ENCODE data around the gene CD72.
A peak's percentile ranks its signal among the peaks of the same experiment; 100 is the strongest.

Gene CD72

DNA sequence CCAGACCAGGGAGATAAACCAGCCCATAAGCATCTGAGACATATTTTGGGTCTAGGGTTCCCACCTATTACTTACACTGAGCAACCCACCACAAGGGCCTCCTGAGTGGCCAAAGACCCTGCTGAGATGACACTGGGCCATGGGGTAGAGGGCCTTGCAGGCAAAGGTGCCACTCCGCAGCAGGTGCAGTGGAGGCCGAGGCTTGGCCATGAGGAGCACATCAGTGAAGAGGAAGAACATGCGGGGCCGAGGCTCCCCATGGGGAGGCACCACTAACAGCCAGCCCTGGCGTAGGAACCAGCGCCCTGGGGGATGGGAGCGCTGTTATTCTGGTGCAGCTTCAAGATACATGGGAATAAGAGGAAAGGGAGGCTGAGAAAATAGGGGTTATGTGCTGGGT lies 44.2 kb upstream of the CD72 start:
- Histone ChIP-seq H3K36me3 (ENCODE audit: control insufficient read depth in 4 of 4, insufficient read depth in 4 of 4, low read length in 3 of 4) (peaks cover 0 to 23% (median 5%) of the 10 kb centered on the region in 4 experiments), H3K4me3 (ENCODE audit: control insufficient read depth in 1 of 7, extremely low read depth in 1 of 7, insufficient read depth in 4 of 7, low read depth in 2 of 7, low read length in 6 of 7) (no peak overlapping the region), H3K9me3 (ENCODE audit: control extremely low read depth in 1 of 5, control insufficient read depth in 4 of 5, insufficient read depth in 2 of 5, low read depth in 1 of 5, low read length in 4 of 5) (no peaks in the 10 kb centered on the region), H3K27ac (ENCODE audit: insufficient read depth in 1 of 2, low read depth in 1 of 2, low read length in 2 of 2, poor library complexity in 1 of 2, severe bottlenecking in 2 of 2) (peak overlapping the region; percentile 12 to 36), H3K27me3 (replicated peaks in 2 of 5; ENCODE audit: control insufficient read depth in 4 of 5, insufficient read depth in 5 of 5, low read length in 4 of 5) (no peaks in the 10 kb centered on the region), H3K4me1 (ENCODE audit: control extremely low read depth in 1 of 4, control insufficient read depth in 4 of 4, insufficient read depth in 4 of 4, low read length in 3 of 4) (peaks cover 16 to 72% (median 50%) of the 10 kb centered on the region in 4 experiments)
- POLR2A ChIA-PET, result interaction anchor here (0.7 kb wide), 1 partner anchor 40 kb away, joined by 3 read pairs; no protein-coding TSS in a partner anchor
- CTCF ChIA-PET, result interaction anchor here (0.9 to 12.8 kb wide), 11 partner anchors 8 to 127 kb away, joined by 3 to 117 read pairs (median 5); partner anchors contain the start of genes CA9, CD72, CREB3 and TLN1
- WGBS (ENCODE audit: insufficient coverage), result 89% methylated on average over 7 of the region's 7 CpGs
- no peak for DNase-seq

GRCh38 chr9:35661756-35662350 lies 43.6 kb upstream of the CD72 start:
- Histone ChIP-seq H3K27ac (ENCODE audit: insufficient read depth in 1 of 2, low read depth in 1 of 2, low read length in 2 of 2, poor library complexity in 1 of 2, severe bottlenecking in 2 of 2) (peak overlapping the region; percentile 12 to 36), H3K4me3 (ENCODE audit: control insufficient read depth in 1 of 7, extremely low read depth in 1 of 7, insufficient read depth in 4 of 7, low read depth in 2 of 7, low read length in 6 of 7) (peak overlapping the region in 2 of 7 experiments; percentile 3 to 31), H3K36me3 (ENCODE audit: control insufficient read depth in 4 of 4, insufficient read depth in 4 of 4, low read length in 3 of 4) (peaks cover 0 to 23% (median 5%) of the 10 kb centered on the region in 4 experiments), H3K9me3 (ENCODE audit: control extremely low read depth in 1 of 5, control insufficient read depth in 4 of 5, insufficient read depth in 2 of 5, low read depth in 1 of 5, low read length in 4 of 5) (no peaks in the 10 kb centered on the region), H3K4me1 (ENCODE audit: control extremely low read depth in 1 of 4, control insufficient read depth in 4 of 4, insufficient read depth in 4 of 4, low read length in 3 of 4) (peaks cover 18 to 78% (median 55%) of the 10 kb centered on the region in 4 experiments), H3K27me3 (replicated peaks in 2 of 5; ENCODE audit: control insufficient read depth in 4 of 5, insufficient read depth in 5 of 5, low read length in 4 of 5) (no peaks in the 10 kb centered on the region)
- ChIA-PET CTCF (interaction anchor here (0.9 to 12.8 kb wide), 18 partner anchors 9 to 220 kb away, joined by 3 to 117 read pairs (median 5); partner anchors contain the start of genes CA9, CD72, CREB3 and TLN1), POLR2A (interaction anchor here (0.7 kb wide), 1 partner anchor 41 kb away, joined by 3 read pairs; no protein-coding TSS in a partner anchor)
- no peak for DNase-seq
- WGBS (ENCODE audit: insufficient coverage), result 54% methylated on average over 3 of the region's 3 CpGs

- H3K27me3 ChIP-seq (replicated peaks in 2 of 5; ENCODE audit: control insufficient read depth in 4 of 5, insufficient read depth in 5 of 5, low read length in 4 of 5), result no peaks in the 10 kb centered on the region
- ChIA-PET CTCF (interaction anchor here (0.6 to 12.8 kb wide), 19 partner anchors 10 to 221 kb away, joined by 3 to 117 read pairs (median 4); partner anchors contain the start of genes CA9, CD72, CREB3 and TLN1), POLR2A (no interaction called here)
- WGBS (ENCODE audit: insufficient coverage), result 93% methylated on average over 5 of the region's 9 CpGs
- peak overlapping the region in 1 of 2 experiments; percentile 23 for H3K27ac ChIP-seq (ENCODE audit: insufficient read depth in 1 of 2, low read depth in 1 of 2, low read length in 2 of 2, poor library complexity in 1 of 2, severe bottlenecking in 2 of 2)
- peaks cover 18 to 85% (median 59%) of the 10 kb centered on the region in 4 experiments for H3K4me1 ChIP-seq (ENCODE audit: control extremely low read depth in 1 of 4, control insufficient read depth in 4 of 4, insufficient read depth in 4 of 4, low read length in 3 of 4)
- no peak overlapping the region for H3K4me3 ChIP-seq (ENCODE audit: control insufficient read depth in 1 of 7, extremely low read depth in 1 of 7, insufficient read depth in 4 of 7, low read depth in 2 of 7, low read length in 6 of 7)
- H3K36me3 ChIP-seq (ENCODE audit: control insufficient read depth in 4 of 4, insufficient read depth in 4 of 4, low read length in 3 of 4), result peaks cover 0 to 23% (median 5%) of the 10 kb centered on the region in 4 experiments
- DNase-seq, result no peak
- H3K9me3 ChIP-seq (ENCODE audit: control extremely low read depth in 1 of 5, control insufficient read depth in 4 of 5, insufficient read depth in 2 of 5, low read depth in 1 of 5, low read length in 4 of 5), result no peaks in the 10 kb centered on the region
These were observed 42.8 kb upstream of the CD72 start for GRCh38 chr9:35660966-35661415.

- H3K36me3 ChIP-seq (ENCODE audit: control insufficient read depth in 4 of 4, insufficient read depth in 4 of 4, low read length in 3 of 4), result peaks cover 0 to 23% (median 5%) of the 10 kb centered on the region in 4 experiments
- DNase-seq, result no peak
- no peaks in the 10 kb centered on the region for H3K9me3 ChIP-seq (ENCODE audit: control extremely low read depth in 1 of 5, control insufficient read depth in 4 of 5, insufficient read depth in 2 of 5, low read depth in 1 of 5, low read length in 4 of 5)
- CTCF ChIA-PET, result interaction anchor here (0.6 to 12.8 kb wide), 10 partner anchors 10 to 144 kb away, joined by 3 to 117 read pairs (median 7); partner anchors contain the start of genes CD72, CREB3, TLN1 and TPM2
- peak overlapping the region in 4 of 7 experiments; percentile 81 to 89 (median 86) for H3K4me3 ChIP-seq (ENCODE audit: control insufficient read depth in 1 of 7, extremely low read depth in 1 of 7, insufficient read depth in 4 of 7, low read depth in 2 of 7, low read length in 6 of 7)
- 78% methylated on average over 3 of the region's 3 CpGs for WGBS (ENCODE audit: insufficient coverage)
- POLR2A ChIA-PET, result no interaction called here
- no peaks in the 10 kb centered on the region for H3K27me3 ChIP-seq (replicated peaks in 2 of 5; ENCODE audit: control insufficient read depth in 4 of 5, insufficient read depth in 5 of 5, low read length in 4 of 5)
- H3K27ac ChIP-seq (ENCODE audit: insufficient read depth in 1 of 2, low read depth in 1 of 2, low read length in 2 of 2, poor library complexity in 1 of 2, severe bottlenecking in 2 of 2), result peak overlapping the region in 1 of 2 experiments; percentile 100
- peaks cover 11 to 72% (median 45%) of the 10 kb centered on the region in 4 experiments for H3K4me1 ChIP-seq (ENCODE audit: control extremely low read depth in 1 of 4, control insufficient read depth in 4 of 4, insufficient read depth in 4 of 4, low read length in 3 of 4)
These were observed 41.1 kb upstream of the CD72 start for GRCh38 chr9:35659340-35659739.

- H3K4me1 ChIP-seq (ENCODE audit: control extremely low read depth in 1 of 4, control insufficient read depth in 4 of 4, insufficient read depth in 4 of 4, low read length in 3 of 4), result peaks cover 11 to 68% (median 44%) of the 10 kb centered on the region in 4 experiments
- POLR2A ChIA-PET, result interaction anchor here (1.3 kb wide), 1 partner anchor 16 kb away, joined by 3 read pairs; no protein-coding TSS in a partner anchor
- H3K27me3 ChIP-seq (replicated peaks in 2 of 5; ENCODE audit: control insufficient read depth in 4 of 5, insufficient read depth in 5 of 5, low read length in 4 of 5), result no peaks in the 10 kb centered on the region
- peaks cover 0 to 23% (median 5%) of the 10 kb centered on the region in 4 experiments for H3K36me3 ChIP-seq (ENCODE audit: control insufficient read depth in 4 of 4, insufficient read depth in 4 of 4, low read length in 3 of 4)
- peak overlapping the region in 1 of 2 experiments; percentile 100 for H3K27ac ChIP-seq (ENCODE audit: insufficient read depth in 1 of 2, low read depth in 1 of 2, low read length in 2 of 2, poor library complexity in 1 of 2, severe bottlenecking in 2 of 2)
- CTCF ChIA-PET, result interaction anchor here (0.6 to 12.8 kb wide), 12 partner anchors 11 to 145 kb away, joined by 3 to 117 read pairs (median 6); partner anchors contain the start of genes CD72, CREB3, TLN1 and TPM2
- WGBS (ENCODE audit: insufficient coverage), result 7% methylated on average over 2 of the region's 2 CpGs
- H3K9me3 ChIP-seq (ENCODE audit: control extremely low read depth in 1 of 5, control insufficient read depth in 4 of 5, insufficient read depth in 2 of 5, low read depth in 1 of 5, low read length in 4 of 5), result no peaks in the 10 kb centered on the region
- DNase-seq, result no peak
- peak overlapping the region; percentile 81 to 89 (median 84) for H3K4me3 ChIP-seq (ENCODE audit: control insufficient read depth in 1 of 7, extremely low read depth in 1 of 7, insufficient read depth in 4 of 7, low read depth in 2 of 7, low read length in 6 of 7)
These were observed 40.7 kb upstream of the CD72 start for GRCh38 chr9:35658968-35659220.

GRCh38 chr9:35658137-35658967 lies 40.1 kb upstream of the CD72 start, which contains the start of gene CCDC107:
TSS of gene CCDC107 (plus strand) at chr9:35658292. CDS start at chr9:35658380, 88 bp downstream.
- peaks cover 11 to 62% (median 44%) of the 10 kb centered on the region in 4 experiments for H3K4me1 ChIP-seq (ENCODE audit: control extremely low read depth in 1 of 4, control insufficient read depth in 4 of 4, insufficient read depth in 4 of 4, low read length in 3 of 4)
- peak within 1 kb of the TSS; percentile 81 to 89 (median 84) for H3K4me3 ChIP-seq (ENCODE audit: control insufficient read depth in 1 of 7, extremely low read depth in 1 of 7, insufficient read depth in 4 of 7, low read depth in 2 of 7, low read length in 6 of 7)
- CTCF ChIA-PET, result interaction anchor here (0.5 to 12.8 kb wide), 18 partner anchors 11 to 1303 kb away, joined by 3 to 117 read pairs (median 6); partner anchors contain the start of genes CD72, CREB3, TLN1 and TPM2
- H3K36me3 ChIP-seq (ENCODE audit: control insufficient read depth in 4 of 4, insufficient read depth in 4 of 4, low read length in 3 of 4), result peaks cover 0 to 23% (median 5%) of the 10 kb centered on the region in 4 experiments
- no peaks in the 10 kb centered on the region for H3K27me3 ChIP-seq (replicated peaks in 2 of 5; ENCODE audit: control insufficient read depth in 4 of 5, insufficient read depth in 5 of 5, low read length in 4 of 5)
- H3K27ac ChIP-seq (ENCODE audit: insufficient read depth in 1 of 2, low read depth in 1 of 2, low read length in 2 of 2, poor library complexity in 1 of 2, severe bottlenecking in 2 of 2), result peak within 1 kb of the TSS; percentile 100
- under 1% methylated on average over 50 of the region's 67 CpGs for WGBS (ENCODE audit: insufficient coverage)
- no peaks in the 10 kb centered on the region for H3K9me3 ChIP-seq (ENCODE audit: control extremely low read depth in 1 of 5, control insufficient read depth in 4 of 5, insufficient read depth in 2 of 5, low read depth in 1 of 5, low read length in 4 of 5)
- POLR2A ChIA-PET, result interaction anchor here (0.8 to 2.1 kb wide), 5 partner anchors 8 to 70 kb away, joined by 3 to 14 read pairs (median 3); no protein-coding TSS in a partner anchor
- peak; percentile 84 to 92 (median 89) for DNase-seq
